ENCODE data around the gene SH3BGRL.
A peak's percentile ranks its signal among the peaks of the same experiment; 100 is the strongest.

SH3BGRL gene

GRCh38 chrX:81201671-81202455, at the start of gene SH3BGRL, which contains the start of gene HMGN5:
SH3BGRL (plus strand) TSS chrX:81202102; CDS start chrX:81202201, 99 bp downstream.
HMGN5 (minus strand) TSS chrX:81201913; CDS start chrX:81121549, 80,364 bp downstream.
- peak; percentile 15 to 61 for DNase-seq (ENCODE audit: extremely low read depth in 1 of 2, low read depth in 1 of 2)

- DNase-seq (ENCODE audit: extremely low read depth in 1 of 2, low read depth in 1 of 2): no peak
Observed at GRCh38 chrX:81168391-81168790, 33.5 kb upstream of the SH3BGRL start.

- no peak for DNase-seq (ENCODE audit: extremely low read depth in 1 of 2, low read depth in 1 of 2)
Observed at GRCh38 chrX:81174286-81174685, 27.6 kb upstream of the SH3BGRL start.

- DNase-seq (ENCODE audit: extremely low read depth in 1 of 2, low read depth in 1 of 2): no peak
Observed at GRCh38 chrX:81195259-81195658, 6.6 kb upstream of the SH3BGRL start.

GRCh38 chrX:81195712-81196111, 6.2 kb upstream of the SH3BGRL start:
- peak in 1 of 2 donors; percentile 14 for DNase-seq (ENCODE audit: extremely low read depth in 1 of 2, low read depth in 1 of 2)

- DNase-seq (ENCODE audit: extremely low read depth in 1 of 2, low read depth in 1 of 2): no peak
Observed at GRCh38 chrX:81201071-81201470, 831 bp upstream of the SH3BGRL start.

GRCh38 chrX:81202456-81202819, 536 bp downstream of the SH3BGRL start:
- DNase-seq (ENCODE audit: extremely low read depth in 1 of 2, low read depth in 1 of 2): no peak

GRCh38 chrX:81202943-81203342, 1.0 kb downstream of the SH3BGRL start:
- no peak for DNase-seq (ENCODE audit: extremely low read depth in 1 of 2, low read depth in 1 of 2)

- no peak for DNase-seq (ENCODE audit: extremely low read depth in 1 of 2, low read depth in 1 of 2)
Observed at GRCh38 chrX:81205551-81205950, 3.6 kb downstream of the SH3BGRL start.

GRCh38 chrX:81206476-81206875, 4.6 kb downstream of the SH3BGRL start:
- DNase-seq (ENCODE audit: extremely low read depth in 1 of 2, low read depth in 1 of 2): no peak

- no peak for DNase-seq (ENCODE audit: extremely low read depth in 1 of 2, low read depth in 1 of 2)
Observed at GRCh38 chrX:81208916-81209315, 7.0 kb downstream of the SH3BGRL start.

- no peak for DNase-seq (ENCODE audit: extremely low read depth in 1 of 2, low read depth in 1 of 2)
Observed at GRCh38 chrX:81215685-81216084, 13.8 kb downstream of the SH3BGRL start.

GRCh38 chrX:81229229-81229628, 27.3 kb downstream of the SH3BGRL start:
- DNase-seq (ENCODE audit: extremely low read depth in 1 of 2, low read depth in 1 of 2): no peak

GRCh38 chrX:81229901-81230300, 28.0 kb downstream of the SH3BGRL start:
- DNase-seq (ENCODE audit: extremely low read depth in 1 of 2, low read depth in 1 of 2): no peak

GRCh38 chrX:81231476-81231875, 29.6 kb downstream of the SH3BGRL start:
- no peak for DNase-seq (ENCODE audit: extremely low read depth in 1 of 2, low read depth in 1 of 2)

GRCh38 chrX:81232218-81232617, 30.3 kb downstream of the SH3BGRL start:
- DNase-seq (ENCODE audit: extremely low read depth in 1 of 2, low read depth in 1 of 2): no peak

- DNase-seq (ENCODE audit: extremely low read depth in 1 of 2, low read depth in 1 of 2): no peak
Observed at GRCh38 chrX:81237516-81237915, 35.6 kb downstream of the SH3BGRL start.

- no peak for DNase-seq (ENCODE audit: extremely low read depth in 1 of 2, low read depth in 1 of 2)
Observed at GRCh38 chrX:81238166-81238565, 36.3 kb downstream of the SH3BGRL start.

GRCh38 chrX:81240701-81241331, 38.9 kb downstream of the SH3BGRL start:
- DNase-seq (ENCODE audit: extremely low read depth in 1 of 2, low read depth in 1 of 2): no peak

- no peak for DNase-seq (ENCODE audit: extremely low read depth in 1 of 2, low read depth in 1 of 2)
Observed at GRCh38 chrX:81241753-81242152, 39.9 kb downstream of the SH3BGRL start.

GRCh38 chrX:81255876-81256275, 54.0 kb downstream of the SH3BGRL start:
- DNase-seq (ENCODE audit: extremely low read depth in 1 of 2, low read depth in 1 of 2): no peak

GRCh38 chrX:81257817-81258216, 55.9 kb downstream of the SH3BGRL start:
- DNase-seq (ENCODE audit: extremely low read depth in 1 of 2, low read depth in 1 of 2): no peak

All from stimulated activated CD8-positive, alpha-beta memory T cell treated with anti-CD3 and anti-CD28 coated beads, Interleukin-7, amount 100 ng/mL, for 48 hours (primary cell).